Esophagus mucosa (tissue), 1 donor: ENCODE results near the gene CHST14. TPM values are rescaled to one million over a fixed set of nuclear protein-coding genes. Genes with fewer than 3 reads are reported as not detected.
A peak's percentile ranks its signal among the peaks of the same experiment; 100 is the strongest.

Source experiments
- ATAC-seq: fragments of 200-7000 bp; cut with Tn5 transposase; one replicate; pipeline ENCODE4 v1.9.1; 2020
- total RNA-seq: library from RNA; stranded (reverse); gene quantifications from one replicate; pipeline ENCODE4 v1.2.4, GENCODE V29; 2023
- donor health status: DM: yes; HTN: yes; CAD: no.

The CHST14 gene, protein sequence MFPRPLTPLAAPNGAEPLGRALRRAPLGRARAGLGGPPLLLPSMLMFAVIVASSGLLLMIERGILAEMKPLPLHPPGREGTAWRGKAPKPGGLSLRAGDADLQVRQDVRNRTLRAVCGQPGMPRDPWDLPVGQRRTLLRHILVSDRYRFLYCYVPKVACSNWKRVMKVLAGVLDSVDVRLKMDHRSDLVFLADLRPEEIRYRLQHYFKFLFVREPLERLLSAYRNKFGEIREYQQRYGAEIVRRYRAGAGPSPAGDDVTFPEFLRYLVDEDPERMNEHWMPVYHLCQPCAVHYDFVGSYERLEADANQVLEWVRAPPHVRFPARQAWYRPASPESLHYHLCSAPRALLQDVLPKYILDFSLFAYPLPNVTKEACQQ
- 4.0 TPM for total RNA-seq

DNA sequence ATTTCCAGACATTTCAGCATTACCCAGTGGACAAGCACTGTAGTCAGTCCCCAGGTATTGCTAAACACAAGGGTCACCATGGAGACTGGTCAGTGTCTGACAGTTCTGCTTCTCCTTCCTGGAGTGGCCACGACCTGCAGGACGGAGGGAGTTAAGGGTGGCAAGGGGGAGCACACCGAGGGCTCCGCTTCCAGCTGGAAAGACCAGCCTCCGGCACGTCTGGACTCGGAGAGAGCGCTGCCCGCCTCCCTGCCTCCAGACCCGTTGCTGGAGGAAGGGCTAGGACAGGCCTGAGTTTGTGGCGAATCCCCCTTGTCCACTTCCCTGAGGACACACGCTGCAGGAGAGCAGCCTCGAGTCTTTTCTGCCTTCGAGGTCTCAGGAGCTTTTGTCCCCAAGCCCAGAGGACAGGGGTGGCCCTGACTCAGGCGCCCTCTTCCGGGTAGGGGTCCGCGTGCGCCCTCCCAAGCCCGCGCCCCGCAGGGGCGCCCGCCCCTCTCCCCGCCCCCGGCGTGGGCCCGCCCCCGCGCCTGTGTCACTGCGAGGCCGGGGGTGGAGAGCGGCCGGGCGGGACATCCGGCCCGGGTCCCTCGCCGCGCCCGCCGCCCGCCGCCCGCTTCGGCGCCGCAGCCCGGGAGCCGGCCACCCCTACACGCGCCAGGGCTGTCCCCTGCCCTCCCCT, at the start of gene CHST14:
Gene CHST14 (plus strand): TSS at position 562 of the 682 bp plus-strand sequence. CDS start 230 bp downstream, outside the sequence.
- peak; percentile 60 for ATAC-seq

DNA sequence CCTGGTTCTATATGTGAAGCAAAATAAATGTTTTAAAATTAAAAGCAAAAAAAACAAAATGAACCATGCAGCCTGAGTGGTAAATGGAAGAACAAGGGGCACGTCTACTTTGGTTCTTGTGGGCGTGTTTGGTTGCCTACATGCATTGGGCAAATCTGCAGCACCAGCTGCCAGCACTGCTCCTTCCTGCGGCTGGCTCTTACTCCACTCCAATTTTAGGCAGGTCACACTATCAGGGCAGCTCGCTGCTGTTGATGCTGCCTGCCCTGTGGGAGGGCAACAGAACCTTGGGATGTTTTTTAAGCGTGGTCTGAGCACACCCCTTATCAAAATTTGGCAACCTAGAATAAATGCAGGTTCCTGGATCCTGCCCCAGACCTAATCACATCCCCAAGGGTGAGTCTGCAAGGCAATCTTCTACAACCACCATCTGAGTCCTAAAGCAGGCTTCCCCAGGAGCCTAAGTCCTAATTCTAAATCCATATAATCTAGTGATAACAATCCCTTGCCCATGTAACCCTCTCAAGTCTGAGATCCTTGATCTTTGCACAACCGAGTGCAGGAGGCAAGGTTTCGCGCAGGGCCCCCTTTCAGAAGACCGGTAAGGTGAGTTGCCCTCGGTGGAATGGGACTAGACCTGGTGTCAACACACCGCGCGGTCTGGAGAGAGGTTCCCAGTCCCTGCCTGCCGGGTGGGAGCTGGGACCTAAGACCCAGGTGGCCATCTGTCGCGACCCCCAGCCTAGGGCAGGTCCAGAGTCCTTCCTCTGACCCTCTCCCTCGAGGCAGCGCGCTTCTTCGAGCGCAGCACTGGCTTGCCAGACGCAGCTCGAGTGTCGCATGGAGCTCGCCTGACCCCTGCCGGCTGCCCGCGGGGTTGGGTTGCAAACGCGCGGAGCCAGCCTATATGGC, 49.3 kb upstream of the CHST14 start:
- ATAC-seq = peak; percentile 88

DNA sequence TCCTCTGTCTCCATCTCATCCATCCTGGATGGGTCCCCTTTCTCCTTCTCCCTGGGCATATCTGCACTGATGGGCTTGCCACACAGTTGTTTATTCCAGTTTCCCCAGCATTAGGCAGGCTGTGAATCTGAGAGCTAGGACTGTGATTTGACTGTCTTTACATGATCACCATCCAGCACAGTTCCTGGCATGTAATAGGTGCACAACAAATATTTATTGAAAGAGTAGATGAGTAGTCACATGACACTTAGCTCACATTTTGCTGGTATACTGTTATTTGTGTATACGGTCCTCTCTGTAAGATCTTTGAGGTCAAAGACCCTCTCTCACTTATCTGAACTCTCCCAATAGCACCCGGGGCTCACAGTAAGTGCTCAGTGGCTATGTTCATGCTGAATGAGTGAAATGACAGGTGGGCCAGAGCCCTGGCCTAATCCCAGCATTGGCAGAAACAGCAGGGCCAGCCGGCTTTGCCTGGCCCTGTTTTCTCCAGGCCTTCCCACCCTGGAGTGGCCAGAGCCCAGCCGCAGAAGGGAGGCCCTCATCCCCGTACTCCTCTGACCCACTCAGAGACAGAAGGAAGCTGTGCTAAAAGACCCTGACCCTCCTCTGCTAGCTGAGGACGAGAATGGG, 46.2 kb upstream of the CHST14 start:
- ATAC-seq = no peak

DNA sequence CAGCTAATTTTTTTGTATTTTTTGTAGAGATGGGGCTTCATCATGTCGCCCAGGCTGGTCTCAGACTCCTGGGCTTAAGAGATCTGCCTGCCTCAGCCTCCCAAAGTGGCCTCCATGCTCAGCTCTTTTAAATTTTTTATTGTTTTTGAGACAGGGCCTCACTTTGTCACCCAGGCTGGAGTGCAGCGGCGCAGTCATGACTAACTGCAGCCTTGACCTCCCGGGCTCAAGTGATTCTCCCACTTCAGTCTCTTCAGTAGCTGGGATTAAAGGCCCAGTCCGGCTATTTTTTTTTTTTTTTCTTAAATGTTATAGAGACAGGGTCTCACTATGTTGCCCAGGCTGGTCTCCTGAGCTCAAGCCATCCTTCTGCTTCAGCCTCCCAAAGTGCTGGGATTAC, 45.1 kb upstream of the CHST14 start:
- no peak for ATAC-seq

GRCh38 chr15:40427188-40427587, 43.6 kb upstream of the CHST14 start:
- no peak for ATAC-seq

DNA sequence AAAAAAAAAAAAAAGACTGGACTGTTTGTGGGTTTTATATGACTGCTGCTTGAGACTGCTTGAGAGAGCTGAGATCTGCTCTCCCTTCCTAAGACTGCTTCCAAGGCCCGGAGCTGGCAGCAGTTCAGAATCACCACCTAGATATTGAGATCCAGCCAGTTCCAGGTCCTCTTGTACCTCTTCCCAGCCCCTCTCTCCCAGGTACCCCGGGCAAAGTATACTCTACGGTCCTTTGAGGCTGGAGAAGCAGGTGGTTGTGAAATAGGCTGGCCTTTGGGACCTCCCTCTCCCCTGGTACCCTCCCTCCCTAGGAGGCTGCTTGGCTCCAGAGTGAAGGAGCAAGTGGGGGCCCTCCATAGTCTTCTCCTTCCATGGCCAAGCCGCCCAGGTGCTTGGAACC, 42.6 kb upstream of the CHST14 start:
- ATAC-seq = no peak

DNA sequence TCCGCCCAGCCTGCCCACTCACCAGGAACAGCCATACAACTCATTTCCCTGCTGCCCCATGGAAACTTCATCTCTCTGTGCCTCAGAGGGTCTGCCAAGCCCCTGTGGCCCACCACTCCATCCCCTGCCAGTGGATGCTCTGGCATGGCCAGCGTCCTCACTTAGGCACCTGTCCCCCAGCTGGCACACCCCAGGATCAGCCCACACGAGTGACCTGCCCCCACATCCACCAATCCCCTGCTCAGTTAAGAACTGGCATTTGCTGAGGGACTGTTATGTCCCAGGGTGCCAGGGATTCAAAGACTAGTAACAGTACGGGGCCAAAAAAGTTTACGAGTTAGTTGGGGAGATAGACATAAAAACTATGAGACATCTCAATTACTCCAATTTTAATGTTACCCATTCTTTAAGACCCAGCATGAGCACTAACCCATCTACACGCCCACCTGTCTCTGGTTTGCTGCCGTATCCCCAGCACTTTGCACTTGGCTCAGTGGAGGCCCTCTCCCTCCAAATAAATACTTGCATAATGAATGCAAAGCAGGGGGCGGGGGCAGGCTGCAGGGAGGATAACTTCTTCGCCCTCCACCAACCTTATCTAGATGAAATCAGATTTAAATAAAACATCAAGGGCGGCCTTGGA, 41.6 kb upstream of the CHST14 start:
- no peak for ATAC-seq

- peak; percentile 78 for ATAC-seq
Observed at GRCh38 chr15:40430271-40430805, 40.4 kb upstream of the CHST14 start.

DNA sequence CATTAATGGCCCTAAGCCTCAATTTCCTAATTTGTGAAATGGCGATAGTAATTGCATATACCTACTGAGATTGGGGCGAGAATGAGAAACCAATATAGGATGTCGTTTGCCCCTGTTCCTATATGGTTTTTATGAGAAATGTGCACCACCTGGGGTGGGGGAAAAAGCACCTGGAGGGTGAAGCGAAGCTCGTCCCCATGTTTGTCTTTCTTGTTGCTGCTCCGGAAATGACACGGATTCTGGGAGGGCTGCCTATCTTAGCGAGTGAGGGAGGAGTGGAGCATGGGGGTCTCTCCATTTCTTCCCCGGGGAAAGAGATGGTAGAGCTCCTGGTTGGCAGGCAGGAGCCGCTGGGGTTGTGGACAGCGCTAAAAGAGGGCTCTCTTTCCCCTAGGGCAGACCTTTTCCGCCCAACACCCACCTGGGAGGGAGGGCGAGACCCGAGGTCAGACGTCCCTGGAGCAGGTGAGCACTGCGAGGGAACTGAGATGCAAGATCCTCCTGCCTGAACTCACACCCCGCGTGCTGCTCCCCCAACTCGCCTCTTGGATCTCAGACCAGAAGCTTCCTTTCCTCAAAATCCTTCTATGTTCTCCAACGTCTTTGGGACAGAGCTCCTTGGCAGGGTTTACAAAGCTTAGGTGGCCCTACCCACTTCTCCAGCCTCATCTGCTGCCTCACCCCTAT, 35.6 kb upstream of the CHST14 start:
- no peak for ATAC-seq

DNA sequence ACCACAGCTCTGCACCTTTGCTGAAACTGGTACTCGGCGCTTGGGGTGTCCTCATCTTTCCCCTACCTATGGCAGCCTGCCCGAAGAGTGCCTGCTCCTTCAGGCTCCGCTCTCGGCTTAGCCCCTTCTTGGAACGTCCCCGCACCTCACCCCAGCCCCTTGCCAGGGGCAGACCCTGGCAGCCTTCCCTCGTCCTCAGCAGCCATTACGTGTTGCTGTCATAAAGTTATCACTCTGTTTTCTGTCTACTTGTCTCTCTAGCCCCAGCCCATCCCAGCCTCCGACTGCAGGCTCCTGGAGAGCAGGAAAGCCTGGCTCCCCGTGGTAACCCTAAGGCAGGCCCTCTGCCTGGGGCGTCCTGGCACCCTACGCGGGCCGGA, 35.1 kb upstream of the CHST14 start:
- ATAC-seq = no peak

DNA sequence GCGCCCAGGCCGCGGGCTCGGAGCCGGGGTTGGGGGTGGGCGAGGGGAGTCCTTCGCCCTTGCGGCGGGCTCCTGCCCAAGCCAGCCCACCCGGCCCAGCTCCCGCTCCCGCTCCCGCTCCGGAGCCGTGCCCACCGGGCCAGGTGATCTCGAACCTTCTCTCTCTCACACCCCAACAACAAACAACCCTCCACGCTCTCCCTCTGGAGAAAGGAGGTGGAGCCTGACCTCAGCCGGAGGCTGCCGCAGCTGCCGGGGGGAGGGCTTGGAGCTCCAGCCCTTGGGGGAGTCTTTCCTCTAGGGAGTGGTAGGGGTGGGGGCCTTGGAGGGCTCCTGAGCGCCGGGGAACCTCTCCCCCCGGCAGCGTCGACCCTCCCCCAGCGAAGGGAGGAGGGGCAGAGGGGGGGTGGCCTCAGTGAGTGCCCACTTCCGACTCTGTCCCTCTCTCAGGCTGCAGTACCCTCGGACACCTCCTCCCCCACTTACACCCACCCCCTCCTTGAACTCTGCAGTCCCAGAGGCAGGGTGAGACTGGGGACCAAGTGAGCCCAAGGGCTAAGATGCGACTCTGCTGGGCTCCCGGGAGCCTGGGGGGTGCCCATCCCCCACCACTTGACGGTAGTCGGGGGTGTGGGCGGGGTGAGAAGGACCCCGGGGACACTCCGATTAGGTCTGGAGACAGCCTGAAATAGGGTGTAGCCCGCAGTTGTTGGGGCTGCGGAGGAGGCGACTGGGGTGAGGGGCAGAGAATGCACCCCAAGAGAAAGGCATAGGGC, 34.5 kb upstream of the CHST14 start:
- no peak for ATAC-seq

DNA sequence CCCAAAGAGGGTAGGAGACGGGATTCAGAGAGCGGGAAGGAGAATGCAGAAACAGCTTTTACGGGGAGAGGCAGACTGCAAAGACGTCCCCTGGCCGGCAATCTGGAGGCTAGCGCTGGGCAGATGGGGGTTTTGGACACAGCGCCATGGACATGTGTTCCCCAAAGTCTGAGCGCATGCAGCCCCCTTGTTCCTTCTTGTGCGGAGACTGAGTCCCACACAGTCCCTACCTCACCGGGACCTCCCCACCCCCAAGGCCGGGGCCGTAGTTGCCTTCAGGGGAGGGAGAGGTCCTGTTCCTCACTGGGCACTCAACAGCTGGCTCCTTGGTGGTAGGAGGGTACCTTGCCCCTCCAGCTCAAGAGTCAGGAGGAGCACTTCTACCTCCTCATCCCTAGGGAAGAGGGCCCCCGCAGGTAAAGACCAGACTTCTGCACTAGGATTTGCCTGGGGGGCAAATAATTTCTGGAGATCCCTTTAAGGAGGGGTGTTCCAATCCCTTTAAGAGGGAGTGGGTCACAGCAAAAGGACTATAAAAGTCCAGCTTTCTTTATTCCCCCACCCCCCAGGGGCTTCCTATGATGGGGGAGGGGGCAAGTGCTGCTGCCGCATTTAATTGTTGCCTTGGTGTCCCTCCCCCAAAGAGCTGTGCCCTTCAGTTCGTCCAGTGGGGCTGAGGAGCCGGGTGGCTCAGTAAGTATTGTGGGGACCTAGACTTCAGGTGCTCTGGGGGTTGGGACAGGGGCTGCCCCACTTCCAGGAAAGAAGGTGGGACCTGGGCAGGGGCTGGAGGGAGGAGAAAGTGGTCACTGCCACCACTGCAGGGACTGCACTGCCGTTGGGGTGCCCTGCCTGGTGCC, 33.7 kb upstream of the CHST14 start:
- no peak for ATAC-seq

DNA sequence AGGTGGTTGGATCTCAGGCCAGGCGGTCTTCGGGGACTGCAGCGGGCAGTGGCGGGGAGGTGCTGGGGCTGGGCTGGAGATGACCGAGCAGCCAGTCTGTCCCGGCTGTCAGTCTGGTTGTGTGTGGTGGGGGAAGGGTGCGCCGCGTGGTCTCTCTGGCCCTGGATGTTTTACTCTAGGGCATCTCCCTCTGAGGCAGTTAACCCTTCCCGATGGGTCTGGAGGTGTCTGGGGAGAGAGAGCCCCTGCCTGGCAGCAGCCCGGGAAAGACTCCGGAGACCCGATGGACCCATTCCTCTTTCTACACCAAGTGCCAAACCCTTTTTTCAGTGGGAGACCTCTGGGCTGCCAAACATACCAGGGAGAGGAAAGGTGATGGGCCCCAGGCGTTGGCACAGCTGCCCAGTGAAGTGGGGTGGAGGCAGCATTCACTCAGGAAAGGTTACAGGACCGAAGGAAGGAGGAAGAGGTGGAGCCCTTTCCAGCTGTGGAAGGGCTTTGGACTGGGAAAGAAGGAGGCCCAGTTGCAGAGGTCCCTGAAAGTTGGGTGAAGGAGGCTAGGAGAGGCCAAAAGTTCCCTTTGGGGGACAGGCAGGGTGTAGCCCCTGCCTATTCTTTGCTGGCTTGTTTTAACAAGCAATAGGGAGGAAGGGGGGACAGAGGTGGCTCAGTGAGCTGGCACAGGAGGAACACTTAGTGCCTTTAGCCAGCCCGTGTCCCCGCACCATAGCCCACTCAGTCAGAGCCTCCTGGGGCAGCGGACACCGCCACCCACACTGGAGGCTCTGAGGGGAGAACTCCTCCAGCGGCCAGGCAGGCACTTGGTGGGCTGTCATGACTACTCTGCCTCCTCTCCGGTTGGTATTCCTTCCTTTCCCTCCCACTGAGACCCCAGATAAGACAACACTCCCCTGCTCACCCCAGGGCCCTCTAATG, 32.8 kb upstream of the CHST14 start:
- no peak for ATAC-seq

DNA sequence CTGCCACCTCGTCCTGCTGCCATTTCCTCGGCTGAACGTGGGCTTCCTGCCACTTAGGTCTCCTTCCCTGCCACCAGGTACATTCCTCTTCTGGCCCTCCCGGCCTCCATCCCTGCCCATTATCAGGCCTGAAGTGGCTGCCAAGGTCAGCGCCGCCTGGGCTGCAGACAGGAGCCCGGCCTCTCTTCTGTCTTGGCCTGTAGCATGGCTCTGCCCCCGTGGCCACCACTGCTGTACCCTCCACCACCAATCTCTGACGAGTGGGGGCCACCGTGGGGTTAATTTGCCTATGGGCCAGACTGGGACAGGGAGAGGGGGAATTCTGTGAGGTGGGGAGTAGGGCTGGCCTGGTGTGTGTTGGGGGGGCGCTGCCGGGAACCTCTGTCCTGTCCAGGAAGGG, 32.1 kb upstream of the CHST14 start:
- no peak for ATAC-seq

GRCh38 chr15:40439461-40439959, 31.3 kb upstream of the CHST14 start:
- peak; percentile 17 for ATAC-seq

GRCh38 chr15:40439960-40440742, 30.6 kb upstream of the CHST14 start:
- ATAC-seq = peak; percentile 16
